Lower lobe of right lung (tissue), 2 donors: ENCODE data around the gene OSBPL3. TPM values are rescaled to one million over a fixed set of nuclear protein-coding genes. Genes with fewer than 3 reads are reported as not detected.

Experiments used
- ATAC-seq, 2 donors: fragments of 200-7000 bp; cut with Tn5 transposase; one replicate each; pipeline ENCODE4 v1.9.1; 2020 to 2022; ENCODE audit warnings: mild to moderate bottlenecking in 2 of 2, moderate library complexity in 2 of 2
- DNase-seq: peaks from one replicate; pipeline ENCODE4 v3.0.0-alpha.2; 2020
- H3K27ac ChIP-seq: fragments of 200-600 bp; one replicate; pipeline ENCODE4 v1.8.0; 2022
- H3K27me3 ChIP-seq: fragments of 200-600 bp; one replicate; pipeline ENCODE4 v1.8.0; 2022; ENCODE audit warnings: low read depth
- H3K36me3 ChIP-seq: fragments of 200-600 bp; one replicate; pipeline ENCODE4 v1.8.0; 2022; ENCODE audit warnings: mild to moderate bottlenecking
- H3K4me1 ChIP-seq: fragments of 200-600 bp; one replicate; pipeline ENCODE4 v1.8.0; 2022
- H3K4me3 ChIP-seq: fragments of 200-600 bp; one replicate; pipeline ENCODE4 v1.8.0; 2022; ENCODE audit warnings: mild to moderate bottlenecking
- H3K9me3 ChIP-seq: fragments of 200-600 bp; one replicate; pipeline ENCODE4 v1.8.0; 2022
- intact Hi-C: fragments of 100-400 bp; cut with DNase I; formaldehyde crosslinking; loops from one replicate; pipeline ENCODE4 v1.11.0; 2022
- total RNA-seq: library from RNA; stranded (reverse); fragmentation: NEBNext Ultra II Directional; extraction: Animal tissue kit (Norgen Biotek cat#: 25700); gene quantifications from one replicate; pipeline ENCODE4 v1.2.1, GENCODE V29; 2021
- TF ChIP-seq, protein P1 (sequence below): fragments of 200-600 bp; IDR thresholded peaks from one replicate; pipeline ENCODE4 v1.8.0; 2022; ENCODE audit warnings: antibody characterized with exemption, mild to moderate bottlenecking
- donor health status: DM: no; HTN: yes; CAD: no; lungs with severe emphysema.

The OSBPL3 gene
- total RNA-seq, 1 donor from 2014 or later = 24.9 TPM

DNA sequence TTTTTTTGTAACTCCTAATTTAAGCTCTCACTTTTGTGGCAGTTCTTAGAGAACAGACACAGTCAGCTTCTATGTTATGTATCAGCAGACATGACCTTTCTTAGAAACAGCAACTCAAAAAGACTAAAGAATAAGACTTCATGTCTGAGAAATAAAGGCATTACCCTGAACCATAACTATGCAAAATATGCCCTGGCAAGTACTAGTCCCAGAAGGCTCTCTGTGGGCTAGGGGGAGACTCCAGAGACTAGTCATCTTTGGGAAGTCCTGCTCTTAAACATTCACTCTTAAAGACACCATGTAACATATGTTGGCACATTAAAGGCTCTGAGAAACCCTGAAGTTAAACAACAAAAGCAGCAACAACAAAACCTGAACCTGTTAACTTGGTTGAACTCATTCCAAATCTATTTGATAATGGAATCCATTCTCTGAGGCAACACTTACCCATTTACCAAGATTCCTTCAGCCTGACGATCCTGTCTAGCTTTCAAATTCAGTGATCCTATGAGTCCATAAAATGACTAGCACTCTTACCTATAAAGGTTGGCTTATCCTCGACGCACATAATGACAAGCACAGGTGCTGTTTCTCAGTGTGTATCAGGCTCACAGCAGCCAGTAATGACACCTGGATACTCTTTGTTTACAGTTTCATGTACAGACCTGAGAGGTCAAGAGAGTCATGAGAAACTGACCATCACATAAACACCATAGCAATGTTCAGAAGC is 62.3 kb downstream of the OSBPL3 start:
- Histone ChIP-seq H3K4me3 (no peak overlapping the region), H3K9me3 (no peaks in the 10 kb centered on the region), H3K4me1 (peaks cover 16% of the 10 kb centered on the region), H3K27me3 (no peaks in the 10 kb centered on the region), H3K36me3 (no peaks in the 10 kb centered on the region), H3K27ac (no peak overlapping the region)
- TF ChIP-seq, protein P1, sequence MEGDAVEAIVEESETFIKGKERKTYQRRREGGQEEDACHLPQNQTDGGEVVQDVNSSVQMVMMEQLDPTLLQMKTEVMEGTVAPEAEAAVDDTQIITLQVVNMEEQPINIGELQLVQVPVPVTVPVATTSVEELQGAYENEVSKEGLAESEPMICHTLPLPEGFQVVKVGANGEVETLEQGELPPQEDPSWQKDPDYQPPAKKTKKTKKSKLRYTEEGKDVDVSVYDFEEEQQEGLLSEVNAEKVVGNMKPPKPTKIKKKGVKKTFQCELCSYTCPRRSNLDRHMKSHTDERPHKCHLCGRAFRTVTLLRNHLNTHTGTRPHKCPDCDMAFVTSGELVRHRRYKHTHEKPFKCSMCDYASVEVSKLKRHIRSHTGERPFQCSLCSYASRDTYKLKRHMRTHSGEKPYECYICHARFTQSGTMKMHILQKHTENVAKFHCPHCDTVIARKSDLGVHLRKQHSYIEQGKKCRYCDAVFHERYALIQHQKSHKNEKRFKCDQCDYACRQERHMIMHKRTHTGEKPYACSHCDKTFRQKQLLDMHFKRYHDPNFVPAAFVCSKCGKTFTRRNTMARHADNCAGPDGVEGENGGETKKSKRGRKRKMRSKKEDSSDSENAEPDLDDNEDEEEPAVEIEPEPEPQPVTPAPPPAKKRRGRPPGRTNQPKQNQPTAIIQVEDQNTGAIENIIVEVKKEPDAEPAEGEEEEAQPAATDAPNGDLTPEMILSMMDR = no peak
- ATAC-seq = peak in 1 of 2 donors; percentile 15
- no peak for DNase-seq
- intact Hi-C loops = no loop called here

DNA sequence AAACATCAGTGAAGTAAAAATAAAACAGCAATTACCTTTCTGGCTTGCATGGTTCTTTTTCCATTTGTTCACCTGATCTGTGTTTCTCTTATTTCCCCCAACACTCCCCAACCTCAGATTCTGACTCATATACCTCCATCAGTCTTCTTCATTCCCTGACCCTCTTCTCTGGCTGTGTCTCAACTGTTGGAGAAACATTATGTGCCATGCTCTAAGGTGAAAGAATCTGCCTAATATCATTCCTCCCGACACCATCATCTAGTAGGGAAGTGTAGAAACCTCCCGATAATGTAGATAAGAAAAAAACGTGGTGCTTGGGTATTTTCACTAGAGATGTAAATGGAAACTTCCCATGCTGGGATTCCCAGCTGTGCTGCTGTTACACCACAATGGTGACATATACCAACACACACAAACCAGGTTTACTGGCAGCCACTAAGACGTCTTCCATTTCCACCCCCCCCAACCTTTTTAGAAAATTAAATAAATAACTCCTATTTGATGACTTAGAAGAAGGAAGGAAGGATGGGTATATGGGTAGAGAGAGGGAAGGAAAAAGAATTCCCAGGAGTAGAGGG is 63.4 kb downstream of the OSBPL3 start:
- H3K27me3 ChIP-seq = no peaks in the 10 kb centered on the region
- no peak for ATAC-seq
- H3K4me3 ChIP-seq = no peak overlapping the region
- H3K36me3 ChIP-seq = no peaks in the 10 kb centered on the region
- no peak for DNase-seq
- no peaks in the 10 kb centered on the region for H3K9me3 ChIP-seq
- TF ChIP-seq, protein P1 = no peak
- intact Hi-C loops = no loop called here
- H3K4me1 ChIP-seq = peaks cover 6% of the 10 kb centered on the region
- no peak overlapping the region for H3K27ac ChIP-seq

DNA sequence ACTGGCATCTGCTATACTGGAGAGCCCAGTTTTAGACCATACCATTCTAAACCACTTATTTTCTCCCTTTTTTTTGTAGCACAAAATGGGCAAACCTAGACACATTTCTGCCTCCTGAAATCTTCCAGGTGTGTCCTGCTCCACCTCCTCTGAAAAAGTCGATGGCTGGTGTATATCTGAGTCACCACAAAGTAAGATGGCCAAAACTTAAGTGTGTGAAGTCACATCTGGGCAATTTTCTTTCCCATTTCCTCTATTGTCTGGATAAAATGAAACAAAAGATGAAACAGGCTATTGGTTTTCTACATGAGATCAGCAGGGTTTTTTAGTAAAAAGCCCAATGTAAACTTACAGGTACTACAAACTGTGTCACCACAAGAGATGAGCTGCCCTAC is 65.5 kb downstream of the OSBPL3 start:
- H3K36me3 ChIP-seq = no peaks in the 10 kb centered on the region
- intact Hi-C loops = no loop called here
- no peaks in the 10 kb centered on the region for H3K9me3 ChIP-seq
- ATAC-seq = no peak
- H3K4me3 ChIP-seq = no peak overlapping the region
- H3K27ac ChIP-seq = no peak overlapping the region
- no peaks in the 10 kb centered on the region for H3K27me3 ChIP-seq
- peaks cover 15% of the 10 kb centered on the region for H3K4me1 ChIP-seq
- DNase-seq = no peak
- TF ChIP-seq, protein P1 = no peak

DNA sequence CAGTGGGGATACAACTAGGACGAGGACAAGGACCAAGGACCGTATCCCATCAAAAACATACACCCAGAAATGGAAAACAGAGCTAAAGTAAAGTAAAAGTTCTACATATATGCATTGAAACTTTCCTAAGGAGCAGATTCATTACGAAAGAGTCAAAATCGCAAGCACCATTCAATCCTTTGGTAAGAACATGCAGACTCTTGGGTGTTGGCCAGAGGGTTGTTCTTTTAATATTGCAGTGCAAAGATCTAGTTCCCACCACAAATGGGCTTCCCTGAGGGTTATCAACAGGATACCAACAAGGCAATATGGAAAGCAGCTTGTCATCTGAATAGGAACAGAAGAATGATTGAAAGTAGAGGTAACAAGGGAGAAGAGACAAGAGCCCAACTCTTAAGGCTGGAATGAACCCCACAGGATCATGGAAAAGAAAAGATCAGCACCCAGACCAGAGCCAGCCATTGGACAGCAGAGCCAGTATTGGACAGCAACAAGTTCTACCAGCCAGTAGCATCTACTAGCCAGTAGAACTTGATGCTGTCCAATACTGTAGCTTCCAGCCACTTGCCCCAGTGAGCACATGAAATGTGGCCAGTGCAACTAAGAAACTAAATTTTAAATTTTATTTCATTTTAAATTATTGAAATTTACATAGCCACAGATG is 66.0 kb downstream of the OSBPL3 start:
- Histone ChIP-seq H3K36me3 (no peaks in the 10 kb centered on the region), H3K9me3 (no peaks in the 10 kb centered on the region), H3K4me1 (peaks cover 17% of the 10 kb centered on the region), H3K4me3 (no peak overlapping the region), H3K27me3 (no peaks in the 10 kb centered on the region), H3K27ac (no peak overlapping the region)
- TF ChIP-seq, protein P1 = no peak
- ATAC-seq = no peak
- no peak for DNase-seq
- intact Hi-C loops = no loop called here

DNA sequence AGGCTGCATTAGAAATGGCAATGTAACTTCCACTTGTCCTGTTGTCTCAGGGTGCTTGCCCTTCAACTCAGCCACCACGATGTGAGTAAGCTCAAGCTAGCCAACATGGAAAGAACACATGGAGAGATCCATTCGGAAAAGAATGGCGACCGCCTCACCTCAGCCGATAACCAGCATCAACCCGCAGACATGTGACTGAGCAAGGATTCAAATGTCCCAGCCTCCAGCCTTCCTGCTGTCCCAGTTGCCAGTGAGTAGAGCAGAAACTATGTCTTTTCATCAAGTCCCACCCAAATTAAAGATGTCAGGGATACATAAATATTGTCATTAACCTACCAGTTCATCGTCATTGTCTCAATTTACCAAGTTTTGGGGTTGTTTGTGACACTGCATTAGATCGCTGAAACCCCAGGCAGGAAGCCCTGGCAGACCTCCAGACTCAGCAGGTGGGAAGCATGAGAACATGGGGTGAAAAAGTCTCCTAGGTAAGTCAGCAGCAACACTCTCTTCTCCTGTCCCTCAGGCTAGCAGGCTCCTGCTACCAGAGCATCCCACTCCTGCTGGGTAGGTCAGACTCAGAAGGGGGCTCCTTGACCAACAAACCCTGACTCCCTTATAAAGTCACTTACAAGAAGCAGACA is 67.0 kb downstream of the OSBPL3 start:
- TF ChIP-seq, protein P1 = no peak
- no peak overlapping the region for H3K4me3 ChIP-seq
- H3K27ac ChIP-seq = no peak overlapping the region
- H3K9me3 ChIP-seq = no peaks in the 10 kb centered on the region
- H3K27me3 ChIP-seq = no peaks in the 10 kb centered on the region
- H3K36me3 ChIP-seq = no peaks in the 10 kb centered on the region
- no peak for DNase-seq
- intact Hi-C loops = no loop called here
- H3K4me1 ChIP-seq = peaks cover 17% of the 10 kb centered on the region
- no peak for ATAC-seq
